ENCODE results near the gene FAM193B. TPM values are rescaled to one million over a fixed set of nuclear protein-coding genes. Genes with fewer than 3 reads are reported as not detected.

The FAM193B gene
- total RNA-seq, 3 donors from 2014 or later (not counting 1 experiment from before 2014, with no cell fraction given) = 203 to 235 (median 216) TPM

DNA sequence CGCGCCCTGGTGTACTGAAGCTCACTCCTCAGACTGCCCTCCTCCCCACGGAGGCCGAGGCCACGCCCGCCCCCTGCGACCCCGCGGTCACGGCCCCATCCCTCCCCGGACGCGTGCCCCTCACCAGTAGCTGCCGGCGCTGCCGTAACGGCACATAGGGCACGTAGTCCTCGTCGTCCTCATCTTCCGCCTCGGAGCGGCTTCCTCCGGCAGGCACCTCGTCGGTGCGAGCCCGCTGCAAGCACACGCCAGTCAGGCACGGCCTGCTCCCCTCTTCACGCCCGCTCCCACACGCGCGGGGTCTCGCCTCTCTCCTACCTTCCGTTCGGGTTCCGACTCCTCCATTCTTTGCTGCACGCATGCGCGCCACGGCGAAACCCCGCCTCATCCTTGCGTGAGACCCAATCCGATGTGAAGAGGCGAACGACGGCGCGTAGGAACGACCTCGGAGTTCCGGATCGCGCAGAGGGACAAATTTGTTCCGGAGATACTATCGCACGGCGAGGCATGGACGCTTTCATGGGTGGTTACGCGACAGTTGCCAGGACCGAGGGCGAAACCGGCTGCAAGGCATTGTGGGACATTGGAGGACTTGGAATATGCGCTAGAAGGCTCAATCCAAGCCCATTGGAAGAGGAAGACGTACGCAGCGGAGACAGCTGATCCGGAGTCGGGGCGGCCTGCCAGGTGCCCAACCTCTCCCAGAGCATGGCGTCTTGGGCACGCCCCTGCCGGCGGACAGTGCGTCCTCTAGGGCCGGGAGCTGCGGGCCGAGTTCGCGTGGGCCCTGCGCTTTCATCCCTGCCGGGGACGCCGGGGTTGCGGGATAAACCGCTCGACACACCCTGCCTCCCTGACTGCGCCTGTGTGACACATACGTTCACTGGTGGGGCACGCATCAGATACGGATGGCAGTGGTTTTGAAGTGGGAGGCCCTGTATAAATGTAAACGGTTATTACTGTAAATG is 37.5 kb downstream of the FAM193B start, which contains the start of gene DDX41:
Gene DDX41, minus strand, starts transcription at position 361 of the 968 bp plus-strand sequence. Its CDS starts 16 bp downstream, at position 345.
- TF ChIP-seq, protein P1, sequence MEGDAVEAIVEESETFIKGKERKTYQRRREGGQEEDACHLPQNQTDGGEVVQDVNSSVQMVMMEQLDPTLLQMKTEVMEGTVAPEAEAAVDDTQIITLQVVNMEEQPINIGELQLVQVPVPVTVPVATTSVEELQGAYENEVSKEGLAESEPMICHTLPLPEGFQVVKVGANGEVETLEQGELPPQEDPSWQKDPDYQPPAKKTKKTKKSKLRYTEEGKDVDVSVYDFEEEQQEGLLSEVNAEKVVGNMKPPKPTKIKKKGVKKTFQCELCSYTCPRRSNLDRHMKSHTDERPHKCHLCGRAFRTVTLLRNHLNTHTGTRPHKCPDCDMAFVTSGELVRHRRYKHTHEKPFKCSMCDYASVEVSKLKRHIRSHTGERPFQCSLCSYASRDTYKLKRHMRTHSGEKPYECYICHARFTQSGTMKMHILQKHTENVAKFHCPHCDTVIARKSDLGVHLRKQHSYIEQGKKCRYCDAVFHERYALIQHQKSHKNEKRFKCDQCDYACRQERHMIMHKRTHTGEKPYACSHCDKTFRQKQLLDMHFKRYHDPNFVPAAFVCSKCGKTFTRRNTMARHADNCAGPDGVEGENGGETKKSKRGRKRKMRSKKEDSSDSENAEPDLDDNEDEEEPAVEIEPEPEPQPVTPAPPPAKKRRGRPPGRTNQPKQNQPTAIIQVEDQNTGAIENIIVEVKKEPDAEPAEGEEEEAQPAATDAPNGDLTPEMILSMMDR (IDR thresholded peaks at IDR 0.05) = no peak

DNA sequence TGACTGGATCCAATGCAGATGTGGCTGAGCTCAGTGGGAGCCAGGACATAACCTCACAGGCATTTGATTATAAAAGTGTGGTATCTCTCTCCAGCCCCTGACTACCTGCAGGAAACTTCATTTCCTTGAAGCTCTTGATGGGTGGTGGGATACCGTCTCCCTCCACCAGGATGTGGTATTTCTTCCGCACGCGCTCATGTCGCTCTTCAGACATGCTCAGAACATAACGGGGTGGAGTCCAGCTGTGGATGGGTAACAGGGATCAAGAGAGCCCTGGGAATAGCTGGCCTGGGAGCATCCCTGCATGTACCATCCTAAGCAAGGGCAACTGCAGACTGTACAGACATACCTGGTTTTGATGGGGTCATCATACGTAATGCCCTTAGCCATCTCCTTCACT is 38.8 kb downstream of the FAM193B start:
- Histone ChIP-seq H3K27ac (ENCODE audit: low read length) (no peak overlapping the region), H3K9me3 (ENCODE audit: control insufficient read depth, insufficient read depth, low read length) (no peaks in the 10 kb centered on the region), H3K27me3 (ENCODE audit: control insufficient read depth, insufficient read depth, low read length) (no peaks in the 10 kb centered on the region), H3K4me1 (ENCODE audit: control insufficient read depth, insufficient read depth, low read length) (peaks cover 33% of the 10 kb centered on the region), H3K4me3 (ENCODE audit: low read length) (no peak overlapping the region), H3K36me3 (ENCODE audit: control insufficient read depth, insufficient read depth, low read length) (peaks cover 45% of the 10 kb centered on the region)
- DNase-seq = no peak
- 76% methylated on average over 7 of the region's 7 CpGs for WGBS (ENCODE audit: insufficient coverage)
- H3K36me3 Mint-ChIP-seq = no peaks in the 10 kb centered on the region
- intact Hi-C loops (cut with micrococcal nuclease) = no loop called here
- H3K4me3 Mint-ChIP-seq = peak overlapping the region; percentile 97
- no peaks in the 10 kb centered on the region for H3K9me3 Mint-ChIP-seq
- peaks cover 32 to 43% of the 10 kb centered on the region in 2 donors for H3K4me1 Mint-ChIP-seq
- H3K27ac Mint-ChIP-seq = peak overlapping the region in 1 of 2 donors; percentile 93
- ATAC-seq = no peak
- no peaks in the 10 kb centered on the region for H3K27me3 Mint-ChIP-seq (ENCODE audit: low read depth in 2 of 2)
- TF ChIP-seq, protein P1 (IDR thresholded peaks at IDR 0.05) = no peak

More for the DNA sequence above, 37.5 kb downstream of the FAM193B start, which contains the start of gene DDX41:
- peak within 1 kb of the TSS; percentile 97 for H3K4me3 Mint-ChIP-seq
- Histone ChIP-seq H3K27me3 (ENCODE audit: control insufficient read depth, insufficient read depth, low read length) (no peaks in the 10 kb centered on the region), H3K4me1 (ENCODE audit: control insufficient read depth, insufficient read depth, low read length) (peaks cover 34% of the 10 kb centered on the region), H3K9me3 (ENCODE audit: control insufficient read depth, insufficient read depth, low read length) (no peaks in the 10 kb centered on the region), H3K36me3 (ENCODE audit: control insufficient read depth, insufficient read depth, low read length) (peaks cover 38% of the 10 kb centered on the region), H3K27ac (ENCODE audit: low read length) (peak within 1 kb of the TSS; percentile 35), H3K4me3 (ENCODE audit: low read length) (peak within 1 kb of the TSS; percentile 61)
- peak; percentile 92 to 99 for DNase-seq
- H3K4me1 Mint-ChIP-seq = peaks cover 44 to 56% of the 10 kb centered on the region in 2 donors
- no peaks in the 10 kb centered on the region for H3K27me3 Mint-ChIP-seq (ENCODE audit: low read depth in 2 of 2)
- under 1% methylated on average over 96 of the region's 96 CpGs for WGBS (ENCODE audit: insufficient coverage)
- peak; percentile 90 to 93 (median 91) for ATAC-seq
- H3K27ac Mint-ChIP-seq = peak within 1 kb of the TSS; percentile 90 to 93
- no peaks in the 10 kb centered on the region for H3K36me3 Mint-ChIP-seq
- H3K9me3 Mint-ChIP-seq = no peaks in the 10 kb centered on the region
- intact Hi-C loops (cut with micrococcal nuclease) = no loop called here

DNA sequence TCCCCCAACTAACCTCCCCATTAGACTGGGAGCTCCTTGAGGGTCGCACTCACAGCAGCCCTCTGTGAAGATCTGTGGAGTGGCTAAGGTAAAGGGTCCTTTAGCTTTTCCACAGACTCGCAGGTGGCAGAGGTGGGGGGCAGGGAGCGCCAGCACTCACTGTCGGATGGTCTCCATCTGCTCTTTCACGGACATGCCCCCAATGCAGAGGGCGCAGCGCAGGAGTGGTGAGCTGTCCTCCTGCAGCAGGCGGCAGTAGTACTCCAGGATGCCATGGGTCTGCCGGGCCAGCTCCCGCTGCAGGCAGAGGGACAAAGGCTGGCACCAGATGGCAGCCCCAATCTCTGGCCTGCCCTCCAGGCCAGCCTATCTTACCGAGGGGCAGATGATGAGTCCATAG is 39.8 kb downstream of the FAM193B start:
- Mint-ChIP-seq H3K27ac (peak overlapping the region in 1 of 2 donors; percentile 35), H3K4me1 (peaks cover 33 to 40% of the 10 kb centered on the region in 2 donors), H3K4me3 (no peak overlapping the region), H3K27me3 (ENCODE audit: low read depth in 2 of 2) (peaks cover 0 to 6% of the 10 kb centered on the region in 2 donors), H3K36me3 (no peaks in the 10 kb centered on the region), H3K9me3 (no peaks in the 10 kb centered on the region)
- Histone ChIP-seq H3K27ac (ENCODE audit: low read length) (no peak overlapping the region), H3K4me1 (ENCODE audit: control insufficient read depth, insufficient read depth, low read length) (peaks cover 43% of the 10 kb centered on the region), H3K4me3 (ENCODE audit: low read length) (no peak overlapping the region), H3K36me3 (ENCODE audit: control insufficient read depth, insufficient read depth, low read length) (peaks cover 44% of the 10 kb centered on the region), H3K27me3 (ENCODE audit: control insufficient read depth, insufficient read depth, low read length) (no peaks in the 10 kb centered on the region), H3K9me3 (ENCODE audit: control insufficient read depth, insufficient read depth, low read length) (no peaks in the 10 kb centered on the region)
- TF ChIP-seq, protein P1 (IDR thresholded peaks at IDR 0.05) = no peak
- DNase-seq = no peak
- 98% methylated on average over 11 of the region's 11 CpGs for WGBS (ENCODE audit: insufficient coverage)
- intact Hi-C loops (cut with micrococcal nuclease) = no loop called here
- ATAC-seq = no peak

Data from natural killer cell (primary cell).